GM03348 (cell line): Measurements from ENCODE around the gene MAGEB10.
"Not testable (repeated sequence)": the region's sequence is repeated elsewhere in the genome, so short reads cannot be mapped to it uniquely, and the experiment has no call there.

Experiments used
- DNase-seq: peaks from one replicate; pipeline ENCODE4 v3.0.0; 2012; ENCODE audit warnings: low spot score

Gene MAGEB10, protein sequence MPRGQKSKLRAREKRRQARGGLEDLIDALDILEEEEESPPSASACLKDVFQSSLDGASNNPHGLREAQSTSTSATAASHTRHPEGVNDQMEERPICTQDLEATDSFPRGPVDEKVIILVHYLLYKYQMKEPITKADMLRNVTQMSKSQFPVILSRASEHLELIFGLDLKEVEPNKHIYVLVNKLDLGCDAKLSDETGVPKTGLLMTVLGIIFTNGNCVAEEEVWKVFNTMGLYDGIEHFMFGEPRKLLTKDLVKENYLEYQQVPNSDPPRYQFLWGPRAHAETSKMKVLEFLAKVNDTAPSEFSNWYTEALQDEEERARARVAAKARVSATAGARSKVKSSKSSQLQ

GRCh38 chrX:27807690-27808089, at the start of gene MAGEB10:
Gene MAGEB10 (plus strand): TSS chrX:27807990. CDS start chrX:27821307, 13,317 bp downstream.
- DNase-seq, result no peak

GRCh38 chrX:27765718-27766117, 42.1 kb upstream of the MAGEB10 start:
- no peak for DNase-seq

DNA sequence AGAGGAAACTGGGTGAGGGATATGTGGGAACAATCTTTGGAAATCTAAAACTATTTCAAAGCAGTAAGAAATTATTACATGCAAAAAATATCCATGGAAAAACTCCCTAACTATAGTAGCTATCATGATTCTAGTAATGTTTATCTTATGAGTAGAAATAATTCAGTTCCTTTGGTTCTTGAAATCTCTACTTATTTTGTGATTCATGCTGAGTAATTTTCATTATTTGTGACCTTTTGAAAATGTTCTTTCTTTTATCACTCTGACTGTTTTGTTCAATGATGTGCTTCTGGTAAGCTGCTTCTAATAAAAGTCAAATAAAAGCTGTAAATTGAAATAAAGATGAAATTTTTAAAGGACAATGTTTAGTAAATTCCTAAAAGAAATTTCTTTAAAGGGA, 40.4 kb upstream of the MAGEB10 start:
- DNase-seq, result no peak

DNA sequence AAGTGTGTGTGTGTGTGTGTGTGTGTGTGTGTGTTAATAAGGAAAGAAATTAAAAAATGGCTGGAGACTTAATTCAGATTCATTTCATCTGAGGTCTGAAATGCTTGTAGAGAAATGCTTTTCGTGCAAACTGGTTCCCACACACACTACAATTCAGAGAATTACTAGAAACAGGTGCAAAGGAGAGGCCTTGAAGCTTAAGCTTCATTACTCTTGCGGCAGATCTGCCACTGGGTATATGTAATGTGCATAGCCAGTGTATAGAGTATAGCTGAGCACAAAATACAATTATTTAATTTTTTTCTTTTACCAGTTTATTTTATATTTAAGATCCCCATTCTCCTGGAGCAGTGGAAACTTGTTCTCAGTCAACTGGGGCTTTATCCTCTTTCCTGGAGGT, 31.8 kb upstream of the MAGEB10 start:
- DNase-seq, result no peak

DNA sequence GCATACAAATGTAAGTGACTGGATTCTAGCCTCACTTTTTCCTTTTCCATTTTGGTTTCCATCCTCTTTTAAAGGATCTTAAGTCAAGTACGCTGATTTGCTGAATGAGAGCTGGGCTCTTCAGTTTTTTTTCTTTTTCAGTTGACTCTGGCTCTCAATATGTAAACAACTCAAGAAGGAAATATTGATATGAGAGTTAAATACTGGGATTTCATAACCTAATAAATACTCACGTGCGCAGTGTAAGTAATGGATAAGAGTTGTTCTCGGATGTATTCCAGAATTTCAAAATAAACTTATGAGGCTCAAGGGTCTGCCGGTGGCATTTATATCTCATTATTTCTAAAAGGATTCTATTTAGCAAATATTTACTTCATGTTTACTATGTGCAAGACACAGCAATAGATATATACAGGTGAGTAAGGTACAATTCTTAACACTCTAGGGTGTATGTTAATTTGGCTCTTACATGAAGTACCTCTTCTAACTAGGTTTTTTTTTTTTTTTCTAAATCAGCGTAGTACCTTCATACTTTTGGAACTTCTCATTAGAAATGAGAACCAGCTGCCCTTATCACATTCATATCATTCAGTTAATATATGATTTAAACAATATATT, 11.0 kb upstream of the MAGEB10 start:
- no peak for DNase-seq

GRCh38 chrX:27797575-27797974, 10.2 kb upstream of the MAGEB10 start:
- no peak for DNase-seq

GRCh38 chrX:27808226-27808625, 436 bp downstream of the MAGEB10 start:
- DNase-seq, result no peak

DNA sequence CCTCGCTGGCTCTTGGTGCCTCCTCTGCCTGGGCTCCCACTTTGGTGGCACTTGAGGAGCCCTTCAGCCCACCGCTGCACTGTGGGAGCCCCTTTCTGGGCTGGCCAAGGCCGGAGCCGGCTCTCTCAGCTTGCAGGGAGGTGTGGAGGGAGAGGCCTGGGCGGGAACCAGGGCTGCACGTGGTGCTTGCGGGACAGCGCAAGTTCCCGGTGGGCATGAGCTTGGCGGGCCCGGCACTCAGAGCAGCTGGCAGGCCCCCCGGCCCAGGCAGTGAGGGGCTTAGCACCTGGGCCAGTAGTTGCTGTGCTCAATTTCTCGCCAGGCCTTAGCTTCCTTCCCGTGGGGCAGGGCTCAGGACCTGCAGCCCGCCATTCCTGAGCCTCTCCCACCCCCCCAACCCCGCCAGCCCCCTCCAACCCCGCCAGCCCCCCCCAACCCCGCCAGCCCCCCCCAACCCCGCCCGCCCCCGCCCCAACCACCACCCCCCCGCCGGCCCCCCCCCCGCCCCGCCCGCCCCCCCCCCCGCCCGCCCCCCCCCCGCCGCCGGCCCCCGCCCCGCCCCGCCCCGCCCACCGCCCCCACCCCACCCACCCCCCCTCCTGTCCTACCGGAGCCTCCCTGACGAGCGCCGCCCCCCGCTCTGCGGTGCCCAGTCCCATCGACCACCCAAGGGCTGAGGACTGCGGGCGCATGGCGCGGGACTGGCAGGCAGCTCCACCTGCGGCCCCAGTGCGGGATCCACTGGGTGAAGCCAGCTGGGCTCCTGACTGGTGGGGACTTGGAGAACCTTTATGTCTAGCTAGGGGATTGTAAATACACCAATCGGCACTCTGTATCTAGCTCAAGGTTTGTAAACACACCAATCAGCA, 1.4 kb downstream of the MAGEB10 start:
- not testable (repeated sequence) for DNase-seq

- DNase-seq, result no peak
These were observed 7.4 kb downstream of the MAGEB10 start for GRCh38 chrX:27815209-27815608.

GRCh38 chrX:27823812-27824211, 16.0 kb downstream of the MAGEB10 start:
- DNase-seq, result no peak

DNA sequence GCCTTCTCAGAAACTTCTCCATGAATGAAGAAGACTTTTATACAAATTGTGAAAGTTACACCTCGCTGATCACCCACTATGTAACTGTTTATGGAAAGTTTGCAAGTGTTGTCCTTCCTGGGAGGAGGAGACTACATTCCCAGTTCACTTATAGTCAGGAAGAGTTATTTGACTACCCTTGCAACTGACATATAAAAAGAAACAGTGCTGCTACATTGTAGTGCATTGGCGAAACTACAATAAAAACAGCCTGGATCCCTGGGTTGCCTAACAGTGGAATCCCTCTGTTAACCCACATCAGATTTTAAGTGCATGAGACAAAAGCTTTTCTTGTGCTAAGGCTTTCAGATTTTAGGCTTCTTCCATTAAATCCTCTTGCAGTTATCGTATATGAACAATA, 30.4 kb downstream of the MAGEB10 start:
- DNase-seq, result no peak

- no peak for DNase-seq
These were observed 33.1 kb downstream of the MAGEB10 start for GRCh38 chrX:27840881-27841280.

GRCh38 chrX:27842859-27843258, 35.1 kb downstream of the MAGEB10 start:
- DNase-seq, result no peak

- no peak for DNase-seq
These were observed 52.5 kb downstream of the MAGEB10 start for GRCh38 chrX:27860337-27860736.

- no peak for DNase-seq
These were observed 56.0 kb downstream of the MAGEB10 start for GRCh38 chrX:27863809-27864208.
